ENCODE measurements around the gene SP1. TPM values are rescaled to one million over a fixed set of nuclear protein-coding genes. Genes with fewer than 3 reads are reported as not detected.

SP1 gene
- total RNA-seq, 1 donor from 2014 or later = 23.7 TPM

GRCh38 chr12:53453953-53454640 is 74.1 kb downstream of the SP1 start:
- no peak for FAIRE-seq

GRCh38 chr12:53454707-53455106 is 74.7 kb downstream of the SP1 start:
- peaks cover 19% of the 10 kb centered on the region for H3K36me3 ChIP-seq (ENCODE audit: control insufficient read depth, insufficient read depth, low read length)
- no peak for DNase-seq (ENCODE audit: low read depth)

More at GRCh38 chr12:53453953-53454640, 74.1 kb downstream of the SP1 start:
- no peak for DNase-seq (ENCODE audit: low read depth)
- no peak for TF ChIP-seq CTCF (IDR thresholded peaks at IDR 0.05; ENCODE audit: insufficient read depth, low read length, severe bottlenecking)
- no peaks in the 10 kb centered on the region for H3K27me3 ChIP-seq (ENCODE audit: control insufficient read depth, insufficient read depth, low read length)
- peaks cover 18% of the 10 kb centered on the region for H3K36me3 ChIP-seq (ENCODE audit: control insufficient read depth, insufficient read depth, low read length)
- H3K4me3 ChIP-seq (ENCODE audit: low read depth, low read length) = no peak overlapping the region

GRCh38 chr12:53456654-53457366 is 76.8 kb downstream of the SP1 start:
- TF ChIP-seq CTCF (IDR thresholded peaks at IDR 0.05; ENCODE audit: insufficient read depth, low read length, severe bottlenecking) = no peak
- H3K27me3 ChIP-seq (ENCODE audit: control insufficient read depth, insufficient read depth, low read length) = no peaks in the 10 kb centered on the region
- DNase-seq (ENCODE audit: low read depth) = no peak
- FAIRE-seq = no peak
- peaks cover 32% of the 10 kb centered on the region for H3K36me3 ChIP-seq (ENCODE audit: control insufficient read depth, insufficient read depth, low read length)
- H3K4me3 ChIP-seq (ENCODE audit: low read depth, low read length) = no peak overlapping the region

More at GRCh38 chr12:53454707-53455106, 74.7 kb downstream of the SP1 start:
- no peak for TF ChIP-seq CTCF (IDR thresholded peaks at IDR 0.05; ENCODE audit: insufficient read depth, low read length, severe bottlenecking)
- FAIRE-seq = no peak
- no peaks in the 10 kb centered on the region for H3K27me3 ChIP-seq (ENCODE audit: control insufficient read depth, insufficient read depth, low read length)
- H3K4me3 ChIP-seq (ENCODE audit: low read depth, low read length) = no peak overlapping the region

GRCh38 chr12:53459097-53459496 is 79.1 kb downstream of the SP1 start:
- Histone ChIP-seq H3K36me3 (ENCODE audit: control insufficient read depth, insufficient read depth, low read length) (peaks cover 45% of the 10 kb centered on the region), H3K4me3 (ENCODE audit: low read depth, low read length) (no peak overlapping the region), H3K27me3 (ENCODE audit: control insufficient read depth, insufficient read depth, low read length) (no peaks in the 10 kb centered on the region)
- no peak for FAIRE-seq
- DNase-seq (ENCODE audit: low read depth) = no peak
- no peak for TF ChIP-seq CTCF (IDR thresholded peaks at IDR 0.05; ENCODE audit: insufficient read depth, low read length, severe bottlenecking)

GRCh38 chr12:53461059-53461458 is 81.1 kb downstream of the SP1 start:
- DNase-seq (ENCODE audit: low read depth) (no peak), FAIRE-seq (no peak)
- H3K4me3 ChIP-seq (ENCODE audit: low read depth, low read length) = no peak overlapping the region
- no peaks in the 10 kb centered on the region for H3K27me3 ChIP-seq (ENCODE audit: control insufficient read depth, insufficient read depth, low read length)
- TF ChIP-seq CTCF (IDR thresholded peaks at IDR 0.05; ENCODE audit: insufficient read depth, low read length, severe bottlenecking) = no peak
- H3K36me3 ChIP-seq (ENCODE audit: control insufficient read depth, insufficient read depth, low read length) = peaks cover 44% of the 10 kb centered on the region
